Astrocyte (in vitro differentiated cells and primary cell): ENCODE results near the gene SP6. TPM values are rescaled to one million over a fixed set of nuclear protein-coding genes. Genes with fewer than 3 reads are reported as not detected.
A peak's percentile ranks its signal among the peaks of the same experiment; 100 is the strongest.

Experiments
- DNase-seq: peaks from one replicate; pipeline ENCODE4 v3.0.0-alpha.2; 2010; ENCODE audit warnings: low read depth
- FAIRE-seq: peaks from 2 replicates; lab custom pipeline; 2011; peaks lifted over from hg19 to GRCh38; lab: Jason Lieb, UNC
- H2AFZ ChIP-seq: 2 replicates; pipeline ENCODE4 v1.6.0; 2012; ENCODE audit warnings: low read depth, low read length, inconsistent platforms
- H3K27ac ChIP-seq: 2 replicates; pipeline ENCODE4 v1.5.1; 2011; ENCODE audit warnings: low read depth, low read length, inconsistent platforms
- H3K27me3 ChIP-seq: 2 replicates; pipeline ENCODE4 v1.6.0; 2011; ENCODE audit warnings: low read length, inconsistent platforms; ENCODE audit not compliant: insufficient read depth
- H3K36me3 ChIP-seq: 2 replicates; pipeline ENCODE4 v1.5.1; 2011; ENCODE audit warnings: low read length, inconsistent platforms; ENCODE audit not compliant: insufficient read depth
- H3K4me1 ChIP-seq: 2 replicates; pipeline ENCODE4 v1.5.1; 2011; ENCODE audit warnings: low read length, inconsistent platforms; ENCODE audit not compliant: insufficient read depth
- H3K4me2 ChIP-seq: 2 replicates; pipeline ENCODE4 v1.6.0; 2012; ENCODE audit warnings: low read length, inconsistent platforms
- H3K4me3 ChIP-seq: 2 replicates; pipeline ENCODE4 v1.5.1; 2011; ENCODE audit warnings: low read depth, mild to moderate bottlenecking, low read length, inconsistent platforms; ENCODE audit not compliant: insufficient read depth
- H3K79me2 ChIP-seq: 2 replicates; pipeline ENCODE4 v1.6.0; 2012; ENCODE audit warnings: mild to moderate bottlenecking, low read length, inconsistent platforms; ENCODE audit not compliant: insufficient read depth
- H3K9ac ChIP-seq: 2 replicates; pipeline ENCODE4 v1.6.0; 2012; ENCODE audit warnings: mild to moderate bottlenecking, low read length, inconsistent platforms
- H3K9me3 ChIP-seq: 2 replicates; pipeline ENCODE4 v1.5.1; 2012; ENCODE audit warnings: low read depth, mild to moderate bottlenecking, low read length, inconsistent platforms; ENCODE audit not compliant: insufficient read depth
- H4K20me1 ChIP-seq: 2 replicates; pipeline ENCODE4 v1.6.0; 2012; ENCODE audit warnings: low read length, inconsistent platforms; ENCODE audit not compliant: insufficient read depth
- H3K27ac Mint-ChIP-seq: one replicate; pipeline ENCODE4 v1.8.0; 2021; ENCODE audit warnings: mild to moderate bottlenecking, mixed read lengths; ENCODE audit not compliant: unreplicated experiment
- H3K27me3 Mint-ChIP-seq: one replicate; pipeline ENCODE4 v1.8.0; 2021; ENCODE audit warnings: low read depth, mixed read lengths; ENCODE audit not compliant: unreplicated experiment
- H3K36me3 Mint-ChIP-seq: one replicate; pipeline ENCODE4 v1.8.0; 2021; ENCODE audit warnings: low read depth, mixed read lengths; ENCODE audit not compliant: unreplicated experiment
- H3K4me1 Mint-ChIP-seq: one replicate; pipeline ENCODE4 v1.8.0; 2021; ENCODE audit warnings: low read depth, mixed read lengths; ENCODE audit not compliant: unreplicated experiment
- H3K4me3 Mint-ChIP-seq: one replicate; pipeline ENCODE4 v1.8.0; 2021; ENCODE audit warnings: mild to moderate bottlenecking, moderate library complexity, mixed read lengths; ENCODE audit not compliant: unreplicated experiment
- H3K9me3 Mint-ChIP-seq: one replicate; pipeline ENCODE4 v1.8.0; 2021; ENCODE audit warnings: mild to moderate bottlenecking, mixed read lengths; ENCODE audit not compliant: unreplicated experiment
- CTCF ChIP-seq: IDR thresholded peaks from 2 replicates; pipeline ENCODE4 v1.5.1; 2011; ENCODE audit warnings: low read depth, mild to moderate bottlenecking, inconsistent platforms, low read length, moderate library complexity; ENCODE audit not compliant: insufficient read depth
- EZH2 ChIP-seq: IDR thresholded peaks from 2 replicates; pipeline ENCODE4 v1.6.1; 2012; ENCODE audit warnings: mild to moderate bottlenecking, low read length, inconsistent platforms; ENCODE audit not compliant: insufficient read depth
- total RNA-seq: library from RNA; stranded (reverse); gene quantifications from 2 replicates; pipeline ENCODE4 v1.2.1, GENCODE V29; 2021

The SP6 gene
- total RNA-seq, 1 donor from 2014 or later, result 1.6 TPM

GRCh38 chr17:47820033-47820789 lies 30.8 kb downstream of the SP6 start:
- Histone ChIP-seq H3K4me2 (peak overlapping the region; percentile 92), H3K79me2 (peaks cover 4% of the 10 kb centered on the region), H3K27ac (no peak overlapping the region), H3K36me3 (peaks cover 17% of the 10 kb centered on the region), H3K9me3 (no peaks in the 10 kb centered on the region), H4K20me1 (peaks cover 10% of the 10 kb centered on the region), H3K4me1 (peaks cover 15% of the 10 kb centered on the region), H2AFZ (no peak overlapping the region), H3K9ac (no peak overlapping the region), H3K27me3 (no peaks in the 10 kb centered on the region), H3K4me3 (peak overlapping the region; percentile 79)
- Mint-ChIP-seq H3K9me3 (no peaks in the 10 kb centered on the region), H3K27me3 (no peaks in the 10 kb centered on the region), H3K36me3 (peaks cover 16% of the 10 kb centered on the region), H3K27ac (peak overlapping the region; percentile 58), H3K4me1 (peaks cover 6% of the 10 kb centered on the region), H3K4me3 (peak overlapping the region; percentile 96)
- no peak for TF ChIP-seq EZH2
- no peak for TF ChIP-seq CTCF
- no peak for FAIRE-seq
- no peak for DNase-seq

GRCh38 chr17:47819475-47819874 lies 31.5 kb downstream of the SP6 start:
- no peak overlapping the region for H3K4me3 Mint-ChIP-seq
- peaks cover 15% of the 10 kb centered on the region for H3K4me1 ChIP-seq
- H3K4me1 Mint-ChIP-seq, result peaks cover 6% of the 10 kb centered on the region
- H3K4me2 ChIP-seq, result no peak overlapping the region
- peaks cover 17% of the 10 kb centered on the region for H3K36me3 ChIP-seq
- DNase-seq (no peak), FAIRE-seq (no peak)
- H3K4me3 ChIP-seq, result no peak overlapping the region
- no peaks in the 10 kb centered on the region for H3K27me3 Mint-ChIP-seq
- H3K9me3 Mint-ChIP-seq, result no peaks in the 10 kb centered on the region
- H3K36me3 Mint-ChIP-seq, result peaks cover 17% of the 10 kb centered on the region
- TF ChIP-seq EZH2 (no peak), CTCF (no peak)
- no peak overlapping the region for H3K9ac ChIP-seq
- H3K79me2 ChIP-seq, result peaks cover 4% of the 10 kb centered on the region
- H3K9me3 ChIP-seq, result no peaks in the 10 kb centered on the region
- peaks cover 10% of the 10 kb centered on the region for H4K20me1 ChIP-seq
- H3K27me3 ChIP-seq, result no peaks in the 10 kb centered on the region
- H3K27ac ChIP-seq, result no peak overlapping the region
- no peak overlapping the region for H3K27ac Mint-ChIP-seq
- H2AFZ ChIP-seq, result no peak overlapping the region
